H1 (cell line): ENCODE results near the gene MRRF.

Experiments used
- CHD2 ChIP-seq: IDR thresholded peaks from 2 replicates; pipeline ENCODE4 v1.6.1; 2012; ENCODE audit warnings: low read length, improper control_type of control experiment
- EZH2 ChIP-seq: fragments of 200-600 bp; sonication (generic); IDR thresholded peaks from 2 replicates; pipeline ENCODE4 v1.7.1; 2012; ENCODE audit warnings: low read depth, mild to moderate bottlenecking, moderate library complexity, low read length, inconsistent platforms; ENCODE audit not compliant: severe bottlenecking
- GTF2F1 ChIP-seq: IDR thresholded peaks from 2 replicates; pipeline ENCODE4 v1.6.1; 2012; ENCODE audit warnings: low read depth, low read length, improper control_type of control experiment, borderline replicate concordance
- USF2 ChIP-seq: IDR thresholded peaks from 2 replicates; pipeline ENCODE4 v1.6.1; 2011; ENCODE audit warnings: low read length, improper control_type of control experiment
- TF ChIP-seq, protein P1 (sequence below), 3 experiments: IDR thresholded peaks; 1 replicate in 2 of 3; 2 replicates in 1 of 3; pipeline versions ENCODE4 v1.5.1 to v1.6.1; 2011; ENCODE audit warnings: low read length in 3 of 3, mild to moderate bottlenecking in 3 of 3, inconsistent platforms in 2 of 3, low read depth in 1 of 3, moderate library complexity in 1 of 3; ENCODE audit not compliant: insufficient read depth in 1 of 3; ENCODE audit errors: control extremely low read depth in 1 of 3

- TF ChIP-seq, protein P1, sequence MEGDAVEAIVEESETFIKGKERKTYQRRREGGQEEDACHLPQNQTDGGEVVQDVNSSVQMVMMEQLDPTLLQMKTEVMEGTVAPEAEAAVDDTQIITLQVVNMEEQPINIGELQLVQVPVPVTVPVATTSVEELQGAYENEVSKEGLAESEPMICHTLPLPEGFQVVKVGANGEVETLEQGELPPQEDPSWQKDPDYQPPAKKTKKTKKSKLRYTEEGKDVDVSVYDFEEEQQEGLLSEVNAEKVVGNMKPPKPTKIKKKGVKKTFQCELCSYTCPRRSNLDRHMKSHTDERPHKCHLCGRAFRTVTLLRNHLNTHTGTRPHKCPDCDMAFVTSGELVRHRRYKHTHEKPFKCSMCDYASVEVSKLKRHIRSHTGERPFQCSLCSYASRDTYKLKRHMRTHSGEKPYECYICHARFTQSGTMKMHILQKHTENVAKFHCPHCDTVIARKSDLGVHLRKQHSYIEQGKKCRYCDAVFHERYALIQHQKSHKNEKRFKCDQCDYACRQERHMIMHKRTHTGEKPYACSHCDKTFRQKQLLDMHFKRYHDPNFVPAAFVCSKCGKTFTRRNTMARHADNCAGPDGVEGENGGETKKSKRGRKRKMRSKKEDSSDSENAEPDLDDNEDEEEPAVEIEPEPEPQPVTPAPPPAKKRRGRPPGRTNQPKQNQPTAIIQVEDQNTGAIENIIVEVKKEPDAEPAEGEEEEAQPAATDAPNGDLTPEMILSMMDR (IDR thresholded peaks at IDR 0.05; ENCODE audit: control extremely low read depth in 1 of 3, insufficient read depth in 1 of 3, low read depth in 1 of 3, low read length in 3 of 3) = no peak
- no peak for TF ChIP-seq GTF2F1
- TF ChIP-seq CHD2 = no peak
- TF ChIP-seq EZH2 = peak; percentile 96
- TF ChIP-seq USF2 = no peak
Observed at GRCh38 chr9:122219856-122220672, 44.6 kb upstream of the MRRF start.
